ENCODE data around the gene CAMK2B. TPM values are rescaled to one million over a fixed set of nuclear protein-coding genes. Genes with fewer than 3 reads are reported as not detected.

Gene CAMK2B
- total and polyA plus RNA-seq, 12 donors: 0.25 to 82.3 (median 6.5) TPM; not detected in 2

- Histone ChIP-seq H3K9me3 (replicated peaks in 1 of 3) (no peaks in the 10 kb centered on the region), H3K27ac (no peak overlapping the region), H3K4me3 (no peak overlapping the region), H3K36me3 (replicated peaks in 1 of 2) (no peaks in the 10 kb centered on the region), H3K27me3 (peaks cover 8% of the 10 kb centered on the region), H3K4me1 (replicated peaks in 1 of 2) (no peaks in the 10 kb centered on the region)
- no peak for TF ChIP-seq CTCF (IDR thresholded peaks at IDR 0.05)
- TF ChIP-seq POLR2A (IDR thresholded peaks at IDR 0.05): no peak
- intact Hi-C loops (cut with DNase I): no loop called here
- WGBS, 4 donors: 78 to 85% (median 81%) methylated on average over 5 of the region's 5 CpGs
- DNase-seq: no peak
Observed at GRCh38 chr7:44327981-44328380, 2.6 kb upstream of the CAMK2B start.

- intact Hi-C loops (cut with DNase I): no loop called here
- H3K36me3 ChIP-seq (replicated peaks in 1 of 2): no peaks in the 10 kb centered on the region
- H3K4me1 ChIP-seq (replicated peaks in 1 of 2): no peaks in the 10 kb centered on the region
- WGBS, 4 donors: 58 to 77% (median 65%) methylated on average over 5 to 12 of the region's 12 CpGs
- peaks cover 8% of the 10 kb centered on the region for H3K27me3 ChIP-seq
- H3K9me3 ChIP-seq (replicated peaks in 1 of 3): no peaks in the 10 kb centered on the region
- H3K4me3 ChIP-seq: no peak overlapping the region
- H3K27ac ChIP-seq: no peak overlapping the region
- no peak for TF ChIP-seq POLR2A (IDR thresholded peaks at IDR 0.05)
- TF ChIP-seq CTCF (IDR thresholded peaks at IDR 0.05): no peak
- no peak for DNase-seq
Observed at GRCh38 chr7:44326261-44327125, 1.1 kb upstream of the CAMK2B start.

GRCh38 chr7:44325811-44326241 is 432 bp upstream of the CAMK2B start:
- no peaks in the 10 kb centered on the region for H3K36me3 ChIP-seq (replicated peaks in 1 of 2)
- intact Hi-C loops (cut with DNase I): no loop called here
- no peaks in the 10 kb centered on the region for H3K9me3 ChIP-seq (replicated peaks in 1 of 3)
- no peak overlapping the region for H3K4me3 ChIP-seq
- peak in 2 of 7 donors; percentile 13 to 58 for DNase-seq
- peaks cover 8% of the 10 kb centered on the region for H3K27me3 ChIP-seq
- WGBS, 4 donors: 0 to 18% (median 2%) methylated on average over 2 to 23 of the region's 23 CpGs
- no peak overlapping the region for H3K27ac ChIP-seq
- no peaks in the 10 kb centered on the region for H3K4me1 ChIP-seq (replicated peaks in 1 of 2)
- TF ChIP-seq CTCF (IDR thresholded peaks at IDR 0.05) (no peak), POLR2A (IDR thresholded peaks at IDR 0.05) (no peak)

- 7 to 32% (median 18%) methylated on average over 10 to 61 of the region's 61 CpGs for WGBS, 4 donors
- H3K4me1 ChIP-seq (replicated peaks in 1 of 2): no peaks in the 10 kb centered on the region
- TF ChIP-seq POLR2A (IDR thresholded peaks at IDR 0.05) (no peak), CTCF (IDR thresholded peaks at IDR 0.05) (no peak)
- no peaks in the 10 kb centered on the region for H3K9me3 ChIP-seq (replicated peaks in 1 of 3)
- H3K27ac ChIP-seq: peak overlapping the region in 1 of 5 donors; percentile 42
- H3K27me3 ChIP-seq: peaks cover 8% of the 10 kb centered on the region
- no peaks in the 10 kb centered on the region for H3K36me3 ChIP-seq (replicated peaks in 1 of 2)
- peak in 2 of 7 donors; percentile 17 to 45 for DNase-seq
- no peak overlapping the region for H3K4me3 ChIP-seq
- intact Hi-C loops (cut with DNase I): no loop called here
Observed at GRCh38 chr7:44324481-44325200, 753 bp downstream of the CAMK2B start.
